OCI-LY7 (cell line): ENCODE measurements around the gene HMMR.

ENCODE experiments used
- CTCF ChIP-seq: fragments of 200-600 bp; sonication (generic); conservative IDR thresholded peaks from 2 replicates; pipeline ENCODE4 v1.5.1; 2014; ENCODE audit warnings: mild to moderate bottlenecking, antibody characterized with exemption, low read length, moderate library complexity, mixed read lengths
- EZH2phosphoT487 ChIP-seq: fragments of 200-600 bp; sonication (generic); IDR thresholded peaks from 2 replicates; pipeline ENCODE4 v1.6.1; 2018; ENCODE audit warnings: low read depth, borderline replicate concordance, mild to moderate bottlenecking, mixed run types, antibody characterized with exemption, low read length, moderate library complexity, mixed read lengths

- TF ChIP-seq CTCF (no peak), EZH2phosphoT487 (no peak)
Measured at GRCh38 chr5:163475411-163475810, 15.0 kb downstream of the HMMR start.
